Glutamatergic neuron (in vitro differentiated cells): ENCODE measurements around the gene LINC01488. TPM values are rescaled to one million over a fixed set of nuclear protein-coding genes. Genes with fewer than 3 reads are reported as not detected.

Source experiments
- DNase-seq: peaks from one replicate; pipeline ENCODE4 v3.0.0; 2022
- H3K27ac Mint-ChIP-seq: one replicate; pipeline ENCODE4 v1.8.0; 2020; ENCODE audit warnings: mild to moderate bottlenecking, mixed read lengths, inconsistent platforms; ENCODE audit not compliant: unreplicated experiment
- H3K27me3 Mint-ChIP-seq: one replicate; pipeline ENCODE4 v1.8.0; 2020; ENCODE audit warnings: mild to moderate bottlenecking, moderate library complexity, mixed read lengths, inconsistent platforms; ENCODE audit not compliant: unreplicated experiment
- H3K36me3 Mint-ChIP-seq: one replicate; pipeline ENCODE4 v1.8.0; 2020; ENCODE audit warnings: mild to moderate bottlenecking, mixed read lengths, inconsistent platforms; ENCODE audit not compliant: unreplicated experiment
- H3K4me1 Mint-ChIP-seq: one replicate; pipeline ENCODE4 v1.8.0; 2020; ENCODE audit warnings: mild to moderate bottlenecking, low read depth, mixed read lengths, inconsistent platforms; ENCODE audit not compliant: unreplicated experiment
- H3K4me3 Mint-ChIP-seq: one replicate; pipeline ENCODE4 v1.8.0; 2020; ENCODE audit warnings: mild to moderate bottlenecking, mixed read lengths, inconsistent platforms; ENCODE audit not compliant: unreplicated experiment
- H3K9me3 Mint-ChIP-seq: one replicate; pipeline ENCODE4 v1.8.0; 2020; ENCODE audit warnings: mild to moderate bottlenecking, moderate library complexity, mixed read lengths, inconsistent platforms; ENCODE audit not compliant: unreplicated experiment
- total RNA-seq: library from RNA; stranded (reverse); fragmentation: NEBNext Ultra II Directional; extraction: Animal tissue kit (Norgen Biotek cat#: 25700); gene quantifications from one replicate; pipeline ENCODE4 v1.2.1, GENCODE V29; 2021; ENCODE audit not compliant: unreplicated experiment
- TF ChIP-seq, protein P1 (sequence below): fragments of 200-600 bp; sonication (generic); IDR thresholded peaks from one replicate; pipeline ENCODE4 v1.5.0; 2021; ENCODE audit not compliant: partially characterized antibody, unreplicated experiment

The LINC01488 gene
- total RNA-seq, 1 donor from 2014 or later = not detected

DNA sequence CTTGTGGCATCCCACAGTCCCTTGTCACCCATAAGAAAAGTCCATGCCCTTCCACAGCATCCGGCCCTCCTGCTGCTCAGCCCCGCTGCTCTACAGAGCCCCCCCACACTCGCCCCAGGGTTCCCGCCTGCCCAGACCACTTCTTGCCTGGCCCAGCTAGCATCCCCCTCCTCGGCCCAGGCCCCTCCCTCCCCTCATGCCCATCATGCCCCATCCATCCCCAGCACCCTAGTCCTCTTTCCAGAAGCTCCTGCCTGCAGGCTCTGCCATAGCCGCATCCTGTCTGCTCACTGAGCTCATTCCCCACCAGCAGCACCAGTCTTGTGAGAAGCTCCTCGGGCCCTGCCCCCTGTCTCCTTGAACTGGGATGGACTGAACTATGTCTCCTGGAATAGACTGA lies 54.4 kb downstream of the LINC01488 start:
- H3K27ac Mint-ChIP-seq = no peak overlapping the region
- H3K36me3 Mint-ChIP-seq = peaks cover 4% of the 10 kb centered on the region
- TF ChIP-seq, protein P1, sequence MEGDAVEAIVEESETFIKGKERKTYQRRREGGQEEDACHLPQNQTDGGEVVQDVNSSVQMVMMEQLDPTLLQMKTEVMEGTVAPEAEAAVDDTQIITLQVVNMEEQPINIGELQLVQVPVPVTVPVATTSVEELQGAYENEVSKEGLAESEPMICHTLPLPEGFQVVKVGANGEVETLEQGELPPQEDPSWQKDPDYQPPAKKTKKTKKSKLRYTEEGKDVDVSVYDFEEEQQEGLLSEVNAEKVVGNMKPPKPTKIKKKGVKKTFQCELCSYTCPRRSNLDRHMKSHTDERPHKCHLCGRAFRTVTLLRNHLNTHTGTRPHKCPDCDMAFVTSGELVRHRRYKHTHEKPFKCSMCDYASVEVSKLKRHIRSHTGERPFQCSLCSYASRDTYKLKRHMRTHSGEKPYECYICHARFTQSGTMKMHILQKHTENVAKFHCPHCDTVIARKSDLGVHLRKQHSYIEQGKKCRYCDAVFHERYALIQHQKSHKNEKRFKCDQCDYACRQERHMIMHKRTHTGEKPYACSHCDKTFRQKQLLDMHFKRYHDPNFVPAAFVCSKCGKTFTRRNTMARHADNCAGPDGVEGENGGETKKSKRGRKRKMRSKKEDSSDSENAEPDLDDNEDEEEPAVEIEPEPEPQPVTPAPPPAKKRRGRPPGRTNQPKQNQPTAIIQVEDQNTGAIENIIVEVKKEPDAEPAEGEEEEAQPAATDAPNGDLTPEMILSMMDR = no peak
- peaks cover 2% of the 10 kb centered on the region for H3K27me3 Mint-ChIP-seq
- H3K4me3 Mint-ChIP-seq = no peak overlapping the region
- H3K9me3 Mint-ChIP-seq = peaks cover 1% of the 10 kb centered on the region
- H3K4me1 Mint-ChIP-seq = no peaks in the 10 kb centered on the region
- peak; percentile 8 for DNase-seq

DNA sequence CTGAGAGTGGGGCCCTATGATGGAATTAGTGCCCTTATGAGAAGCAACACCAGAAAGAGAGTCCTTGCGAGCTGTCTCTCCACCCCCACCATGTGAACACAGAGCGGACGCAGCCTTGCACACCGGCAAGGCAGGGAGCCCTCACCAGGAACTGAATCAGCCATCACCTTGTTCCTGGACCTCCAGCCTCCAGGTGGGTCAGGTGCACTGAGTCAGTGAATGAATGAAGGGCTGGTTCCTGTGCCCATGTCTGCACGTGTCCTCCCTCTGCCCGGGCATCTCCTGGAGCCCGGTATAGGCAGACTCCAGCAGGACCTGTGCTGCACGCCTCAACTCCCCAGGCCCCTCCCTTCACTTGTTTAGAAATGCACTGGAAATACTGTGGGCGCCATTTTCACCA lies 54.9 kb downstream of the LINC01488 start:
- H3K27me3 Mint-ChIP-seq = peaks cover 2% of the 10 kb centered on the region
- H3K36me3 Mint-ChIP-seq = peaks cover 4% of the 10 kb centered on the region
- peak; percentile 8 for DNase-seq
- TF ChIP-seq, protein P1 = no peak
- no peaks in the 10 kb centered on the region for H3K4me1 Mint-ChIP-seq
- H3K9me3 Mint-ChIP-seq = peaks cover 3% of the 10 kb centered on the region
- no peak overlapping the region for H3K4me3 Mint-ChIP-seq
- H3K27ac Mint-ChIP-seq = no peak overlapping the region

DNA sequence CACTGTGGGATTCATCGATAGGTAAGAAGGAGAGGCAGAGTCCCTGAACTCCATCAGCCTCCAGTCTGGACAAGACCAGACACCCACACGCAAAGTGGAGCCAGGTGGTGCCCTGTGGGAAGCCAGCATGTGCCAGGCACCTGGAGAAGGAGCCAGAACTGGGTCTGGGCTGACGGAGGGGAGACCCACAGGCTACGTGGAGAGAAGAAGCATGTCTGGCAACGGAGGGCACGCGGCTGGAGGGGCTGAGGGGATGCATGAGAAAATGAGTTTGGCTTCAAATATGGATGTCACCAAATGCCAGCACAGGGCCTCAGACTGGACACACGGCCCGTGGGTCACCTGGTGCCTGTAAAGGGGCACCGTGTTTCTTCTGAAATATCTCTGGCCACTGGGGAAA lies 55.7 kb downstream of the LINC01488 start:
- Mint-ChIP-seq H3K4me1 (no peaks in the 10 kb centered on the region), H3K9me3 (peaks cover 3% of the 10 kb centered on the region), H3K27ac (no peak overlapping the region), H3K27me3 (no peaks in the 10 kb centered on the region), H3K36me3 (peaks cover 4% of the 10 kb centered on the region), H3K4me3 (no peak overlapping the region)
- TF ChIP-seq, protein P1 = no peak
- no peak for DNase-seq

DNA sequence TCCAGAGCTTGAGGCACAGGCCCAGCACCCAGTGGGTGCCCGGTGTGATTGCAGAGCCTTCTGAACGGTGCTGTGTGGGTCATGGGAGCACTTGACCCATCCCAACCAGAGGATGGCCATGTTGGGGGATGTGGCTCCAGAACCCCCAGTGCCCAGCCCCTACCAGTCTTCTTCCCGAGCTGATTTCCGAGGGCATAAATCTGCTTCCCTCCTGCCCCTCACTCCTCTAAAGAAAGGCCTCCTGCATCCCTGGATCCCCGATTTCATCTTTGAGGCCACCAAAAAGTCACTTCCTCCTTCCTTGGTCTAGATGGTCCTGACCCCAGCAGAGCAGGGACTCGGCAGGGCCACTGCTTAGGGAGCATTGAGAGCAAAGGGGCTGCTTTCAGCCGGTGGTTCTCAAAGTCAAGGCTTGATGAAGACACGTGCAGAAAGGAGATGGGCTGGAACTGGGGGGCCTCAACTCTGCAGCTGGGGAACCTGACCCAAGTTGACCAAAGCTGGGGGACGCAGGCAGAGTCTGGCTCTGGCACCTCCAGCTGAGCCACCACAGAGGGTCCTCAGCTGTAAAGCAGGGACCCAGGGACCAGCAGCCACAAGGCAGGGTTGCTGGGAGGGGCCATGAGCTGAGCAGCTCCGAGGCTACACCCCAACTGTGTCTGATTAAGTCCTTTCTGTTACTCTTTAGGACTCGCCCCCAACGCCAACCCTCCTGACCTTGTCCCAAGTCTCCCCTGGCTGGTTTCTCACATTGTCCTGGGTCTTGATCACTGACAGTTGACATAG lies 56.6 kb downstream of the LINC01488 start:
- H3K27ac Mint-ChIP-seq = no peak overlapping the region

DNA sequence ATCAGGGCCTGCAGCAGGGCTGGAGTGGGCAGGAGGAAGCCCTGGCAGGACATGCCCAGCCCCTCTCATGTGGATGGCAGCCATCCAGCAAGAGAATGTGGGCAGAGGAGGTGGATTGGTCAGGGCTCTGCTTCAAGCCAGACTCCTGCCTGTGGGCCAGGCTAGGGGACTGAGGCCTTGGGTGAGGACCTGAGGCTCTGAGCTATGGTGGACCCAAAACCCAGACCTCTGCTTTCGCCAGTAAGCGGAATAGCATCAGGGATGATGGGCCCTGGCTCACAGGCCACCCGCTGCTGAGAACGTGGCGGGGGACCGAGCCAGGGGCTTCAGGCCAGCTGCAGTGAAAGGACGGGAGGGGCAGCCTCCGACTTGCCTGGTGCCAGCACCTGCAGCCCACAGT lies 57.4 kb downstream of the LINC01488 start:
- no peak overlapping the region for H3K4me3 Mint-ChIP-seq
- H3K9me3 Mint-ChIP-seq = peaks cover 3% of the 10 kb centered on the region
- DNase-seq = no peak
- no peaks in the 10 kb centered on the region for H3K4me1 Mint-ChIP-seq
- TF ChIP-seq, protein P1 = no peak
- no peaks in the 10 kb centered on the region for H3K27me3 Mint-ChIP-seq
- no peak overlapping the region for H3K27ac Mint-ChIP-seq
- H3K36me3 Mint-ChIP-seq = peaks cover 4% of the 10 kb centered on the region

More for the DNA sequence above, 56.6 kb downstream of the LINC01488 start:
- no peak overlapping the region for H3K4me3 Mint-ChIP-seq
- H3K27me3 Mint-ChIP-seq = no peaks in the 10 kb centered on the region
- peak; percentile 2 for DNase-seq
- no peaks in the 10 kb centered on the region for H3K4me1 Mint-ChIP-seq
- H3K9me3 Mint-ChIP-seq = peaks cover 3% of the 10 kb centered on the region
- TF ChIP-seq, protein P1 = no peak
- H3K36me3 Mint-ChIP-seq = peaks cover 4% of the 10 kb centered on the region
